GM19238 (cell line): ENCODE data around the gene PPP1R1C.
"Not testable (repeated sequence)": the region's sequence is repeated elsewhere in the genome, so short reads cannot be mapped to it uniquely, and the experiment has no call there.

ENCODE experiments used
- DNase-seq: peaks from one replicate; pipeline ENCODE4 v3.0.0; 2011; ENCODE audit warnings: low spot score; ENCODE audit not compliant: insufficient read length

PPP1R1C gene

DNA sequence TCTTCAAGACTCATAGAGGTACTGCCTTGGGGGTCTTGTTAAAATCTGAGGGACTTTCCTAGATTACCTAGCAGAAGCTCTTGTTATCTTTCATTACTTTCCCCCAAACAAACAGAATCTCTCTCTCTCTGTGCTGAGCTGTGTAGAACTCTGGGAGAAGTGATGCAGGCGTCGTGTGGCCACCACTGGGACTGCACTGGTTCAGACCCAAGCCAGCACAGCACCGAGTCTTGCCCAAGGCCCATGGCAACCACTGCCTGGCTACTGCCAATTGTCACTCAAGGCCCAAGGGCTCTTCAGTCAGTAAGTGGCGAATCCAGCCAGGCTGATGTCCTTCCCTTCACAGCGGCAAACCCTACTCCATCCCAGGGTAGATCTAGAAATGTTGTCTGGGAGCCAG is 28.6 kb downstream of the PPP1R1C start:
- no peak for DNase-seq

DNA sequence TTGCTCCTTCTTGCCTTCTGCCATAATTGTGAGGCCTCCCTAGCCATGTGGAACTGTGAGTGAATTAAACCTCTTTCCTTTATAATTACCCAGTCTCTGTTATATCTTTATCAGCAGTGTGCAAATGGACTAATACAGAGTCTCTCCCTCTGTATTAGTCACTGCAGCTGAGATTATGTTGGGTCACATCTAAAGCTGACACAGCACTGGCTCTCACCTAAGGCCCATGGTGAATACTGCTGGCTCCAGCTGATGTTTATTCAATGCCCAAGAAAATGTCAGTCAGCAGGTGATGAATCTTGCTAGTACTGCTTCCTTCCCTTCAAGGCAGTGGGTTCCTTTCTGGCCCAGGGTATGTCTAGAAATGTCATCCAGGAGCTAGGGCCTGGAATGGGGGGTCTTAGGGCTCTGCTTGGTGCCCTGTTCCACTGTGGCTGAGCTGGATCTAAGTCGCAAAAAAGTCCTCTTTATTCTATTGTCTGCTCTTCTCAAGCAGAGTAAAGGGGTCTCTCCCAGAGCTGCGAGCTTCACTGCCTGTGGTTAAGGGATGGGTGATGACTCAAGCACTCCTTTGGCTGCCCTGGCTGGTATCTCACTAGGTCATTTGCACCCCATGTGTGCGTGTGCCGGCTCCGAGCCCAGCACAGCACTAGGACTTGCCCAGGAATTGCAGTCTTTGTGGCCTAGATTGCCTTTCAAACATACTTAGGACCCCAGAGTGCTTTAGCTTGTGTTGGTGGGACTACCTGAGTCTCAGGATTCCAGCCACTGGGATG is 29.9 kb downstream of the PPP1R1C start:
- no peak for DNase-seq

DNA sequence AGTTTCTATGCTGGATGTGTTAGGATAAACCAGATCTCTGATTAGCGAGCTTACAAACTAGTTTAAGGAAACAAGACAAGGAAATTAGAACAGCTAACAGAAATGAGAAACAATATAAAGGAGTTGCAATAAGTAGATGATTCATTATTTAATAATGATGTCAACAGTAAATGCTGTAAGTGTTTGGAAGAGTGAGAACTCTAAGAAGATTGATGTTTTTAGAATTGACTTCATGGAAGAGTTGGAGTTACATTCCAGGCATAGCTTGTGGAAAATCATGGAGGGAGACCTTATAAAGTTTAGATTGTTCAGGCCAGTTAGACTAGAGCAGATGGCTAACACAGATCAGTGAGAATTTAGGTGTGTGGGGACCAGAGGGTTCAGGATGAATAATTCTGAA is 32.6 kb downstream of the PPP1R1C start:
- DNase-seq = no peak

DNA sequence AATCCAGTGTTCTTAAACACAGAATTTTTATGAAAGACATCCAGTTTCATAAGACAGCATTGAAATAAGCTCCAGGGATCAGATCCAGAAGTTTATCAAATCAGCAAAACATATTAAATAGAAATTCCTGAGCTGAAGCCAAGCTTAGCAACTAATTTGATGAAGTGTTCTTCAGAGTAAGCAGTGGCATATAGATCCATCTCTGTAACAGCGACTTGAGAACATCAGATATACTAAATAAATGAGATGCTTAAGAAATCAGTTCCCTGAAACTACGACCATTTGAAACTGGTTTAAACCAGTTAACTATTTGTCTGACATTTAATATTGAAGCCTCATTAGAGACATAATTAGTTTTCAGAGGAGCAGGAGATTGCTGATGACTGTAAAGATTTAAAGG is 34.1 kb downstream of the PPP1R1C start:
- no peak for DNase-seq

DNA sequence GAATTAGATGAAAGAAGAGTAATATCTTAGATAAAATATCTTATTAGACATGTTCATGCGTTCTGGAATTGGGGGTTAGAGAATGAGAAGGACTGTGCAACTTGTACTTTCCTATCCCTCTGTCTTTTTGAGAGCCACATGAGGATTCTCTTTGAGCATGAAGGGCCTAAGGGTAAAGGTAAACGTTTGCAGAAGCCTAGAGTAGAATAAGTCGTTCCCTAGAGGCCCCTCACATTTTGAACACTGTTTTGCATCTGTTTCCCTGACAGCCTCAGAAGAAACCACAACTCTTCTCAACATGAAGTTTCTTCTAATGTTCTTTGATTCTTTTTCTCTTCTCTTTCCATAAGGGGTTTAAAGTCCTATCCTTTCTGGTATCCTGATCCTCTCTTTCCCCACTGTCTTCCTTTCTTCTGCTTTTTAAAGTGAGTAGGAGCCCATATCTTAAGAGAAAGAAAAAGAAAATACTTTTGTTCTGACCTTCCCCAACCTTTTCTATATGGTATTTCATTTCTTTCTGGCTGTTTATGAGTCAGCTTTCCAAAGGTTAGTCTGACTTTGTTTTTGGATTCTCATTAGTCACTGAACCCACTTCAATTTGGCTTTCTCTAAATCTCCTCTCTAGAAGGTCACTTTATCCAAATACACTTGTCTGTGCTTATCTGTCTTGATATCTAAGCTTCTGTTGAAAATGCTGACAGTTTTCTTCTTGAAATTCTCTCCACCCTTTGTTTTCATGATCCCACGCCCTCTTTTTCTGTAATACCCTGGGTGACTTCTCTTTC is 34.8 kb downstream of the PPP1R1C start:
- no peak for DNase-seq

DNA sequence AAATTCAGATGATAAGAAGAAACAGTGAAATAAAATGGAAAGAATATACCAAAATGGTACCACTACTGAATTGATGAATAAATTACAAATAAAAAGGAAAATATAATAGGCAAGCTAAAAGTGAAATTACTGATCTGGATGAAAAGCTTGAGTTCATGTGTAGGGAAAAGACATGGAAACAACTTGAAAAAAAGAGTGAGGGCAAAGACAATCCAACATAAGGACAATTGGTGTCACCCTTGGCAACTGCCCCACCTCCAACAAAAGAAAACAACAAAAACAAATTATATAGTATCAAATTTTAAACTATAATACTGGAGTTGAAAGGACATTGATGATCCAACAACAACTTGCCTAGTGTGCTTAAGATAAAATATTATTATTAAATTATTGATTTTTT is 37.6 kb downstream of the PPP1R1C start:
- DNase-seq = no peak

DNA sequence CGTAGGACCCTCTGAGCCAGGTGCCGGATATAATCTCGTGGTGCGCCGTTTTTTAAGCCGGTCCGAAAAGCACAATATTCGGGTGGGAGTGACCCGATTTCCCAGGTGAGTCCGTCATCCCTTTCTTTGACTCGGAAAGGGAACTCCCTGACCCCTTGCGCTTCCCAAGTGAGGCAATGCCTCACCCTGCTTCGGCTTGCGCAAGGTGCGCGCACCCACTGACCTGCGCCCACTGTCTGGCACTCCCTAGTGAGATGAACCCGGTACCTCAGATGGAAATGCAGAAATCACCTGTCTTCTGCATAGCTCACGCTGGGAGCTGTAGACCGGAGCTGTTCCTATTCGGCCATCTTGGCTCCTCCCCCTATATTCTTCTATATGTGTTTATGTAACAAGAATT is 45.2 kb downstream of the PPP1R1C start:
- DNase-seq = not testable (repeated sequence)

DNA sequence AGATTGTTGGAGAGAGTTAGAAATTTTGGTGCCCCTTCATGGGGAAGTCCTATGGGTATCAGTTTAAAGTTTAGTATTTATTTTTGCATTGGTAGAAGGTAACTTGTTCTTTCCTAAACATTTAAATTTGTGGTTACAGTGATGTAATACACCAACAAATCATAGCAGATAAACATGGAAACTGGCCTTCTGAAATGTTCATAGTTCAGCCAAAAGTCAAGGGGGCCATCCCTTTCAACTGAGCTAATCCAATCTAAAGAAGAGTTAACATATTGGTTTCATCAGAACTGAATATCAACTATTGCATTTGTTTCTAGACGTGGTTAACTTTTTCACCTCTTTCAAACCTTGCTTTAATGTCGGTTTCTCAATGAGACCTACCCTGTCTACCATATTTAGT is 46.3 kb downstream of the PPP1R1C start:
- DNase-seq = no peak

DNA sequence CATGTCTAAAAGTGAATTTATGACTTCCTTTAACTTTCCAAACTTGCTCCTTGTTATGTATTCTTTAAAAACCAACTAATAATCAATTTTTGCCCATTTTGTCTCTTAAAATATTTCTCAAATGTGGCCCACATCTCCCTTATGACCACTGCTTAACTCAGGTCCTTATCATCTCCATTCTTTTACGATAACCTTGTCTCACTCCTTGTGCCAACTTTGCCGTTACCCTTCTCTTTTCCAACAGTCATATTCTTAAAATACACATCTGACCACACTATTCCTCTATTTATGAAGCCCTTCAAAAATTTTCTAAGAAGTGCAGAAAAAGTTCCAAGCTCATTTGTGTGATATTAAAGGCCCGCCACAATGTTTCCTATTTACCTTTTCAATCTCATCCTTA is 47.8 kb downstream of the PPP1R1C start:
- no peak for DNase-seq

DNA sequence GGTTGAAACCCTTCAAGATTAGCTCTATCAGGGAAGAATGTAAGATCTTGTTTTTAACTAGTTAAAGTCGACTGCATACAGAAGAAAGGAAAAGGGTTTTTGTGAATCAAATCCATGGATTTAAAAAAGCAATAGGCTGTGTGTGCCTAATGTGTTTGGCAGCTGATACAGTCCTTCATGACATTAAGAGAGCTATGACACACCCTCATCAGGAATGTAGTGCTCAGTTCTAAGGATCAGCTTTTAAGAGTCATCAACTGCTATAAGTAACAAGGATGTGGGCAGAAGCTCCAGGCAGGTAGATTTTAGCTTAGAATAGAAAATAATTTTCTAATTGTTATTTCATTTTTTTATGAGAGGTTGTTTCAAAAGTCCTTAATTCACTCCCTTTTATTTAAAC is 52.9 kb downstream of the PPP1R1C start:
- DNase-seq = no peak

DNA sequence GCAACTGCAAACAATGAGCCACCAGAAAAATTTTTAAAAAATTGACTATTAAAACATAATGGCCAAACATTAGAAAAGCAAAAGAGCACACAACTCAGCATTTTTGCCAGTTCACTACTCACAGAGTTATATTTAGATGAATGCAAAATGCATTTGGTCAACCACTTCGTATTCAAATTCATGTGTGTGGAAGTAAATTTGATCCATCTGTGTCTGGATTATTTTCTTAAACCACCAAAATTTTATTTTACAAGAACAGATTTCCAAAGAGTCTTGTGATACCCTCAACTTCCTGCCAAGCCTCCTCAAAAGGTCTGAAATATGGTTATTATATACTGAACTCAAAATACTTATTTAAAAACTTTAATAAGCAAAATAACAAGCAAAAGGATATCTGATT is 57.4 kb downstream of the PPP1R1C start:
- no peak for DNase-seq

DNA sequence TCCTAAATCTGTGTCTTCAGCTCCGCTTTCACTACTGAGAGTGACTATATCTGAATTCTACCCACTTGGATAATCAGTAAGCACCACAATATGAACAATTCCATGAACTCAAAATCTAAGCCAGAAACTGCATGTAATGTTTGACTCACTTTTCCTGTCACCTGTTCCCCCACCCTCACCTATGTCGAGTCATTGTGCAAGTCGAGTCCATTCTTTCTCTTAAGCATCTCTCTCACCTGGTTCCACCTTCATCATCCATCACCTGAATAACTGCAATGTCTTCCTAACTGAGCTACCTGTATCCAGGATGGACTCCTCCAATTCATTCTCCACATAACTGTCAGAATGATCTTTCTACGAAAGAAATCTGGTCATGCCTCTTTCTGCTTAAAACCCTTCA is 58.2 kb downstream of the PPP1R1C start:
- no peak for DNase-seq

DNA sequence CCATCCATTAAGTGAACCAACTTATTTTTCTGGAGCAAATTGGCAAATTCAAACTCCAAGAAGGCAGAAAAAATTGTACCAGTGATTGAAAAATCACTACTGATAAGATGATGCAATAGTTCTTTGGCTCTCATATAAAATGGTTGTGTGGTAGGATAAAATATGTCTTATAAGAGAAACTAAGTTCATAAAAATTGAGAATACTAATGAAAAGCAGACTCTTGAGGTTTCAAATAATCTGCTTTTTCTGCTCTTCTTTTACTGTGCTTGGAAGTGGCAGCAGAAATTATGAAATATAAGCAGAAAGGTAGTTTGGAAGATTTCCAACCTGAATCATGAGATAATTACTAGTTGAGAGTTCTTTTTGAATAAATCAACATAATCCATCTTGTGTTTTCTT is 61.9 kb downstream of the PPP1R1C start:
- no peak for DNase-seq

DNA sequence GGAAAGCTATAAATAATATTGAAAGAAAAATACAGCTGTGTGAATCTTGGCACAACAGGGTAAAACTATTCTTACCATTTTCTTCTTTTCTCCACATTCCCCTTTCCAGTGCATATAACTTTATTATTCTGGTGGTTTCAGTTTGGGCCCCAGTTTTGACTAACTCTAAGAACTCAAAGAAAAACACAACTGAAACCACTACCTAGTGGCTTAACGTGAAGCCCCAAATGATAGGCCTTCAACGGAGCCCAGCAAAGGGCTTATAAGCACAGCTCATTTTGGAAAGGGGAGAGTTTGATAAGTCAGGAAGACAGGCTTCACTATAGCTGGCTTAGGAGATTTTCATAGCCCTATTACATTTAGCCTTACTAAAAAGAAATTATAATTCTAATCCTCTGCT is 62.4 kb downstream of the PPP1R1C start:
- DNase-seq = no peak

DNA sequence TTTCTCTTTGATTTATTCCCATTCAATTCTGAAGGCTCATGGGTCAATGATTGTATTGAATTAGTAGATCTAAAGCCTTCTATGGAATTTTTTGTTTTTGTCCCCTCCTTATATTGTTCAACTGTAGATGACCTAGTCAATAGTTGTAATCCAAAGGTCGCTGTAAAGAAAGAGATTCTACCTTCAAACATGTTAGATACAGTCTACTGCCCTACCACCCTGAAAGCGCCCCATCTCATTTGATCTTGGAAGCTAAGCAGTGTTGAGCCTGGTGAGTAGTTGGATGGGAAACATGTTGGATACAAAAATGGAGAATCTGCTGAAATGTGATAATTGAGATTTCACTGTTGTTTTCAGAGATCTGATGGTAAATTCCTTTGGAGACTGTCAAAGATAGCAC is 63.0 kb downstream of the PPP1R1C start:
- no peak for DNase-seq

DNA sequence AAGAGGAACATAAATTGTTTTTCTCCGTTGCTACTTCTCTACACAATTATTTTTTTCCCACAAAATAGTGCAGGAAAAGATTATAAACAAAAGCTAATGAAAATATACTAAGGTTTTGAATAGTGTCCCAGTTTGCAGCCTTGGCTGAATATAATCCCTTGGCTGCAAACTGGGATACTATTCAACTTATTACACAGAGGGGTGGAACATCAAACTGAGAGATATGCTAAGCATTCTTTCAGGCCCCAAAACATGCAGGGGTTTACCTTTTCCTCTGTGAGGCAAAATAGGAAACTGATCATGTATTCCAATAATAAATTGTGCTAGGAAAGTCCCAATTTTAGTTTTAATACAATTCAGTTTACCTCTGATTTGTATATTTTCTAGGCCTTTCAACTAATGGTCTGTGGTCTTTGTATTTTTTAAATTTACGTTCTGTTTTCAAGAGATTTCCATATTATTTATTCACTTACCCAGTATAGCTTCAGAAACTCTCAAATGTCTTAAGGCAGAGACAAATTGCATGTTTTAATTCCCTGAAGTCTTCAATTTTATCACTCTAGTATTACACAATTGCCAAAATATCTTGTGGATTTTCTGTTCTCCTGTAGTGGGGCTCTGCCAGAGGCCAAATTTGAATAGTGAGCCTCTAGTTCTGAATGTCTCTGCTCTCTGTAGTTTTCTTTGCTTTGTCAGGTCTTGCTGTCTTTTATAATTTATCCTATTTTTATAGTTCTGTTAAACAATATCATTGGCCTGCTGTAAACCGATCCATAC is 63.9 kb downstream of the PPP1R1C start:
- DNase-seq = no peak

DNA sequence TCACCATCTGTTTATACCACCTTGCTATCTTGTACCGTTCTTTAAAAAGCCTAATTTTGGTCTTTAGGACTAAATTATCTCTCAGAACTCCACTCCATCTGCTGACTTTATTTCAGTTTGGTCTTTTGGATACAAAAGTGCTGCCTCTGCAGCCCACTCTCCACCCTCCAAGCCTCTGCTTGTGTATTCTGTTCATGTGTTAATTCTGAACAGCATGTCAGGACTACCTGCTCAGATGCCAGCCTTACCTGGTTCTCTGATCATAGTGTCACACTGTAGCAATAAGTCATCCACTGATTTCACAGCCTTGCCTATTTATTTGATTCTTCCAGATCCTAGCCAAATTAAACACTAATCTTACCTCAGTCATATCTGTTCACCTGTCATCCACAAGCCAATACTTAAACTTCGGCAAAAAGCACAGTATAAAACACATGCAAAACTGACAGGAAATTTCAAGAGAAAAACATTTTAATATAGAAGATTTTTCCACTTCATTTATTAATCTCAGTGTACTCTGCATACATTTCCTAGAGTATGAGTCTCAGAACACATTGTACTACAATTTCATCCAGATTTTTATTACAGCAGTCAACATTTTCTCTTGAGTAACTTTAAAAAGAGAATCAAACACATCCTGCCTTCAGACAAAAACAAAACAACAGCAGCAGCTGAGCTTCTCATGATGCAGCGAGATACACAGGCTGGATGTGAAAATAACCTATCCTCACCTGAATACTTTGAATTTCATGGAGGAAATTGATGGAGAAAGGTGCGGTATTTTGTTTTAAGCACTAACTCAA is 64.9 kb downstream of the PPP1R1C start:
- no peak for DNase-seq

DNA sequence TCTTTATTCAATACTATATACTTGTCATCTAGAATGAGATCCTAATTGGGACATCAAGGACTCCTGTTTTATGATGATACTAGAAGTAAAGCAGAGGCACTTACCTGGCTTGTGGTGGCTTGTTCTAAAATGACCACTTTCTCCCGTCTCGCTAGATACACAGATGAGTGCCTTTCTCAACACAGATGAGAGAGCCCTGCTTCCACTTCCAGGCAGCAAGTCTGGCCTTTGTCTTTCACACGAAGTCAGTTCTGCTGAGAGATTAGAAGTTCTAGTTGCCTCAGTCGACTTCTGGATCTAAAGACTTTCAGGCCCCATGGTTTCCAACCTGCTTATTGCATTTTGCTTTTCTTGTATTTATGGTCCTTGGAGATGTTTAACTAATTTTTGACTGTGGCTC is 70.3 kb downstream of the PPP1R1C start:
- DNase-seq = no peak

DNA sequence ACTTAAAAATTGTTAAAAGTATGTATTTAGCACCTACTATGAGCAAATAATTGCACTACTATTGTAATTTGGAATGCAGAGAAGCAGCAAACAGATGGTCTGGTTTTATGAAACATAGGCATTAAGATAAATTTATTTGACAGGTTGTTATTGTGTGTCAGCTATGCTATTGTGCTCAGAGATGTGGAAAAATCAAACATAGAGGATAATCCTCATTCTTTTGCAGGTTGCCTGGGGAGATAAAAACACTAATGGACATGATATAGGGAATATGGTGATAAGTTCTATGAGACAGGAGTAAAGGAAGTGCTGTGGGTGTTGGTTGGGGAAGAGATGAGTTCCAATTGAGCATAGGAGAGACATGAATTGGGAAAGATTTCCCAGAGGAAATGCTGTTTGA is 71.3 kb downstream of the PPP1R1C start:
- no peak for DNase-seq

DNA sequence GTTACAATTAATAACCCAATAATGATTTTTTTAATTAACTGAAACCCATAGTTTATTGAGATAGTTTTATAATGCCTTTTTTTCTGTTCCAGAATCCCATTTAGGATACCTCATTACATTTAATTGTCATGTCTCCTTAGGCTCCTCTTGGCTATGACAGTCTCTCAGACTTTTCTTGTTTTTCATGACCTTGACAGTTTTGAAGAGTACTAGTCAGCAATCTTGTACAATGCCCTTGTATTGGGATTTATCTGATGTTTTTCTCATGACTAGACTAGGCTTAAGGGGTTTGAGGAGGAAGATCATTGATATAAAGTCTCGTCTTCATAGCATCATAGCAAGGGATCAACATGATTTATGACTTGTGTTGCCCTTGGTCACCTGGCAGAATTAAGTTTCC is 72.4 kb downstream of the PPP1R1C start:
- DNase-seq = no peak

DNA sequence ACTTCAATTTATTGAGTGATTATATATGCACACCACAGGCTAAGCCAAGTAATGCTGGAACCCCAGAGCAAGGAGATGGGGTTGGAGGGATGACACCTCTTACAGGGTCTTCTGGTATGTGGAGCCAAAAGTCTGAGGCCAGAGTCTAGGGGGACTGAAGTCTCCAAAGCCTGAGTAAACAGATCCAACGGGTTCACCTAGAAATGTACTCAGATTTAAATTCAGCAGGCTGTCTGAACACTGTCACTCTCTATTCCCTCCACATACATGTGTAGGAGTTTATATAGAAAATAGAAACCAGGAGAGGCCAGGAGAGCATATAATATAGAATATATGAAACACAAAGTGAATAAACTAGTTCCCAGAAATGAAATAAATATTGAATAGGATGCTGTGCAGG is 76.1 kb downstream of the PPP1R1C start:
- DNase-seq = no peak
